ENCODE measurements around the gene GRWD1. TPM values are rescaled to one million over a fixed set of nuclear protein-coding genes. Genes with fewer than 3 reads are reported as not detected.

The GRWD1 gene
- 10 to 100 TPM; 32.4 to 36.0 TPM for total RNA-seq

GRCh38 chr19:48445606-48446481 is at the start of gene GRWD1:
Gene GRWD1 (plus strand): TSS chr19:48445983. CDS start chr19:48446006, 23 bp downstream.
- intact Hi-C loops (cut with micrococcal nuclease): loop anchor here (1.0 to 2.0 kb wide), 7 partner anchors 23 to 276 kb away; partner anchors contain the start of genes CYTH2, KDELR1, LIG1 and RPL18
- peak within 1 kb of the TSS; percentile 84 for H3K27ac Mint-ChIP-seq
- CTCF ChIA-PET: interaction anchor here (1.5 kb wide), 2 partner anchors 55 to 95 kb away, joined by 3 to 7 read pairs; partner anchors contain the start of gene KDELR1
- peak; percentile 97 for DNase-seq
- H3K4me1 Mint-ChIP-seq (ENCODE audit: low read depth): peaks cover 35% of the 10 kb centered on the region
- no peaks in the 10 kb centered on the region for H3K9me3 Mint-ChIP-seq
- H3K27me3 Mint-ChIP-seq (ENCODE audit: low read depth): peaks cover 18% of the 10 kb centered on the region
- H3K4me3 Mint-ChIP-seq: peak within 1 kb of the TSS; percentile 90
- peaks cover 33% of the 10 kb centered on the region for H3K36me3 Mint-ChIP-seq (ENCODE audit: low read depth)

- H3K27me3 Mint-ChIP-seq (ENCODE audit: low read depth): peaks cover 45% of the 10 kb centered on the region
- H3K27ac Mint-ChIP-seq: no peak overlapping the region
- CTCF ChIA-PET: no interaction called here
- intact Hi-C loops (cut with micrococcal nuclease): loop anchor here (5.0 kb wide), 1 partner anchor 96 kb away; no protein-coding TSS in a partner anchor
- H3K4me3 Mint-ChIP-seq: no peak overlapping the region
- H3K4me1 Mint-ChIP-seq (ENCODE audit: low read depth): peaks cover 45% of the 10 kb centered on the region
- DNase-seq: no peak
- H3K9me3 Mint-ChIP-seq: peaks cover 5% of the 10 kb centered on the region
- H3K36me3 Mint-ChIP-seq (ENCODE audit: low read depth): no peaks in the 10 kb centered on the region
These were observed 49.6 kb upstream of the GRWD1 start for GRCh38 chr19:48396016-48396823.

GRCh38 chr19:48396824-48397176 is 49.0 kb upstream of the GRWD1 start:
- no peak overlapping the region for H3K4me3 Mint-ChIP-seq
- H3K27ac Mint-ChIP-seq: no peak overlapping the region
- no peaks in the 10 kb centered on the region for H3K36me3 Mint-ChIP-seq (ENCODE audit: low read depth)
- peaks cover 45% of the 10 kb centered on the region for H3K27me3 Mint-ChIP-seq (ENCODE audit: low read depth)
- no peak for DNase-seq
- CTCF ChIA-PET: no interaction called here
- H3K4me1 Mint-ChIP-seq (ENCODE audit: low read depth): peaks cover 43% of the 10 kb centered on the region
- peaks cover 5% of the 10 kb centered on the region for H3K9me3 Mint-ChIP-seq
- intact Hi-C loops (cut with micrococcal nuclease): loop anchor here (5.0 kb wide), 1 partner anchor 96 kb away; no protein-coding TSS in a partner anchor

DNA sequence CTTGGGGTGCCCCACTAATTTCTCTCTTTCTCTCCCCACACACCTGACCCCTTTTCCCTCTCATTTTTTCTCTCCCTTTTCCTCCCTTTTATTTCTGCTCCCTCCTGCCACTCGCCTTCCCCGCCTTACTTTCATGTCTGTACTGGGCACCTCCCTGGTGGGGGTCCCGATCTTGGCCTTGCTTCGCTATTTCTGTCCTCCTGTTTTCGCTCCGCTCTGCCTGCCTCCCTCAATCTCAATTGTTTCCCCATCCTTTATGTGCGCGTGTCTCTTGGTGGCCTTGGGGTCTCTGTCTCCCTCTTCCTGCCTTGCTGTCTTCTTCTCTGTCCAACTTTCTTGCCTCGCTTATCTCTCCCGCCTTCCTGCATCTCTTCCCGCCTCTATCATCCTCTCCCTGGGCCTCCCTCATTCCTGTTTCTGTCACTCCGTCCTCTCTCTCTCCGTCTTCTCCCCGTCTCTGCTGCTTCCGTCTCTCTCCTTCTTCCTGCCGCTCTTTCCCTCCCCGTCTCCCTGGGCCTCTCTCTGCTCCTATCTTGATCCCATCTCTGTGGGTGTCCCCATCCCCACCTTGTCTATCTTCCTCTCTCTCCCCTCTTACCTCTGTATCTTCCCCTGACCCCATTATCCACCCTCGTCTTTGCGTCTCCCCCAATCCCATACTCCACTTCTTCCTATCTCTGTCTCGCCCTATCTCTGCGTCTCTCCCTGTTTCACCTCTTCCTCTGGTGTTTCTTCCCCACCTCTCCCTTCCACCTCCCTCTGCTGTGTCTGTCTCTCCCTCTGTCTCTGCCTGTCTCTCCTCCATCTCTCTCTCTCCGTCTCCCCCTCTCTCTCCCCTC is 48.3 kb upstream of the GRWD1 start:
- Mint-ChIP-seq H3K27ac (peak overlapping the region; percentile 42), H3K4me1 (ENCODE audit: low read depth) (peaks cover 41% of the 10 kb centered on the region)

DNA sequence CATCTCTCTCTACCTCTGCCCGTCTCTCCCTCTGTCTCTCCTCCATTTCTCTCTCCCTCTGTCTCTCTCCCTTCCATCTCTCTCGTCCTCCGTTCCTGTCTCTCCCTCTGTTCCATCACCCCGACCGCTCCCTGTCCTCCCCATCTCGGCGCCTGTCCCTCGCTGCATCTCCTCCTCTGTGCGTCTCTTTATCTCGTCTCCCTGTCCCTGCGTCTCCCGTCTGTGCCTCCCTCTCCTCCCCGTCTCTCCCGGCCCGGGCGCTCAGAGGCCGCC is 47.7 kb upstream of the GRWD1 start:
- H3K27me3 Mint-ChIP-seq (ENCODE audit: low read depth): peaks cover 42% of the 10 kb centered on the region
- H3K9me3 Mint-ChIP-seq: peaks cover 5% of the 10 kb centered on the region
- H3K4me3 Mint-ChIP-seq: peak overlapping the region; percentile 82
- DNase-seq: no peak
- H3K27ac Mint-ChIP-seq: peak overlapping the region; percentile 42
- H3K4me1 Mint-ChIP-seq (ENCODE audit: low read depth): peaks cover 38% of the 10 kb centered on the region
- intact Hi-C loops (cut with micrococcal nuclease): loop anchor here (1.0 to 5.0 kb wide), 3 partner anchors 71 to 239 kb away; partner anchors contain the start of genes CYTH2 and DBP
- no peaks in the 10 kb centered on the region for H3K36me3 Mint-ChIP-seq (ENCODE audit: low read depth)
- CTCF ChIA-PET: no interaction called here

More for the DNA sequence above, 48.3 kb upstream of the GRWD1 start:
- DNase-seq: no peak
- Mint-ChIP-seq H3K36me3 (ENCODE audit: low read depth) (no peaks in the 10 kb centered on the region), H3K4me3 (peak overlapping the region; percentile 82), H3K9me3 (peaks cover 5% of the 10 kb centered on the region), H3K27me3 (ENCODE audit: low read depth) (peaks cover 45% of the 10 kb centered on the region)
- CTCF ChIA-PET: no interaction called here
- intact Hi-C loops (cut with micrococcal nuclease): loop anchor here (1.0 to 5.0 kb wide), 3 partner anchors 71 to 240 kb away; partner anchors contain the start of genes CYTH2 and DBP

DNA sequence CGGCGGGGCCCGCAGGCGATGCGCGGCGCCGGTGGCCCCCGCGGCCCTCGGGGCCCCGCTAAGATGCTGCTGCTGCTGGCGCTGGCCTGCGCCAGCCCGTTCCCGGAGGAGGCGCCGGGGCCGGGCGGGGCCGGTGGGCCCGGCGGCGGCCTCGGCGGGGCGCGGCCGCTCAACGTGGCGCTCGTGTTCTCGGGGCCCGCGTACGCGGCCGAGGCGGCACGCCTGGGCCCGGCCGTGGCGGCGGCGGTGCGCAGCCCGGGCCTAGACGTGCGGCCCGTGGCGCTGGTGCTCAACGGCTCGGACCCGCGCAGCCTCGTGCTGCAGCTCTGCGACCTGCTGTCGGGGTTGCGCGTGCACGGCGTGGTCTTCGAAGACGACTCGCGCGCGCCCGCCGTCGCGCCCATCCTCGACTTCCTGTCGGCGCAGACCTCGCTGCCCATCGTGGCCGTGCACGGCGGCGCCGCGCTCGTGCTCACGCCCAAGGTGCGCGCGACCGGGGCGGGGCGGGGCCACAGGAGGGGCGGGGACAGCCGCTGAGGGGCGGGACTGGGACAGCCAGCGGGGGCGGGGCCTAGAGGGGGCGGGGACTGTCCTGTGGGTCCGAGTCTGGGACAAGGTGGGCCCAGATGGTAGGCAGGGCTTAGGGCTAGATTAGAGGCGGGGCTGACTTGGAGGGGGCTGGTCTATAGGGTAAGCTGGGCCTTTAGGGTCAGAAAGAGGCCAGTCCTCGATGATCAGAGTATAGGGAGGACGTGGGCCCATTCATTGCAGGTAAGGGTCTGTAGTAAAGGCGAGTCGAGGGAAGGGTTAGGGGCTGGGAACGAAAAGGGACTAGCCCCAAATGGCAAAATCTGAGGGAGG is 47.2 kb upstream of the GRWD1 start:
- peak; percentile 86 for DNase-seq
- peaks cover 5% of the 10 kb centered on the region for H3K9me3 Mint-ChIP-seq
- intact Hi-C loops (cut with micrococcal nuclease): loop anchor here (1.0 to 5.0 kb wide), 3 partner anchors 70 to 239 kb away; partner anchors contain the start of genes CYTH2 and DBP
- CTCF ChIA-PET: no interaction called here
- no peak overlapping the region for H3K27ac Mint-ChIP-seq
- peaks cover 41% of the 10 kb centered on the region for H3K4me1 Mint-ChIP-seq (ENCODE audit: low read depth)
- H3K27me3 Mint-ChIP-seq (ENCODE audit: low read depth): peaks cover 41% of the 10 kb centered on the region
- H3K36me3 Mint-ChIP-seq (ENCODE audit: low read depth): no peaks in the 10 kb centered on the region
- H3K4me3 Mint-ChIP-seq: peak overlapping the region; percentile 48

- intact Hi-C loops (cut with micrococcal nuclease): no loop called here
- CTCF ChIA-PET: interaction anchor here (0.6 to 2.7 kb wide), 2 partner anchors 9 to 107 kb away, joined by 3 to 13 read pairs; partner anchors contain the start of gene KDELR1
- H3K36me3 Mint-ChIP-seq (ENCODE audit: low read depth): no peaks in the 10 kb centered on the region
- H3K4me3 Mint-ChIP-seq: no peak overlapping the region
- peaks cover 29% of the 10 kb centered on the region for H3K27me3 Mint-ChIP-seq (ENCODE audit: low read depth)
- no peak overlapping the region for H3K27ac Mint-ChIP-seq
- H3K9me3 Mint-ChIP-seq: peaks cover 5% of the 10 kb centered on the region
- peak; percentile 33 for DNase-seq
- H3K4me1 Mint-ChIP-seq (ENCODE audit: low read depth): peaks cover 30% of the 10 kb centered on the region
These were observed 45.6 kb upstream of the GRWD1 start for GRCh38 chr19:48400018-48400742.

- no peak overlapping the region for H3K4me3 Mint-ChIP-seq
- no peak for DNase-seq
These were observed 44.5 kb upstream of the GRWD1 start for GRCh38 chr19:48401287-48401686.

GRCh38 chr19:48403606-48404005 is 42.2 kb upstream of the GRWD1 start:
- CTCF ChIA-PET: interaction anchor here (2.3 kb wide), 1 partner anchor 12 kb away, joined by 9 read pairs; the partner anchor contains the start of gene KDELR1
- no peaks in the 10 kb centered on the region for H3K36me3 Mint-ChIP-seq (ENCODE audit: low read depth)
- peak; percentile 72 for DNase-seq
- peaks cover 5% of the 10 kb centered on the region for H3K9me3 Mint-ChIP-seq
- intact Hi-C loops (cut with micrococcal nuclease): no loop called here
- peaks cover 11% of the 10 kb centered on the region for H3K4me1 Mint-ChIP-seq (ENCODE audit: low read depth)
- peaks cover 5% of the 10 kb centered on the region for H3K27me3 Mint-ChIP-seq (ENCODE audit: low read depth)
- no peak overlapping the region for H3K4me3 Mint-ChIP-seq
- H3K27ac Mint-ChIP-seq: no peak overlapping the region

More at GRCh38 chr19:48401287-48401686, 44.5 kb upstream of the GRWD1 start:
- no peaks in the 10 kb centered on the region for H3K36me3 Mint-ChIP-seq (ENCODE audit: low read depth)
- peaks cover 22% of the 10 kb centered on the region for H3K4me1 Mint-ChIP-seq (ENCODE audit: low read depth)
- peaks cover 20% of the 10 kb centered on the region for H3K27me3 Mint-ChIP-seq (ENCODE audit: low read depth)
- H3K27ac Mint-ChIP-seq: no peak overlapping the region
- intact Hi-C loops (cut with micrococcal nuclease): no loop called here
- CTCF ChIA-PET: interaction anchor here (2.7 kb wide), 1 partner anchor 10 kb away, joined by 13 read pairs; the partner anchor contains the start of gene KDELR1
- H3K9me3 Mint-ChIP-seq: peaks cover 5% of the 10 kb centered on the region

- no peaks in the 10 kb centered on the region for H3K36me3 Mint-ChIP-seq (ENCODE audit: low read depth)
- intact Hi-C loops (cut with micrococcal nuclease): no loop called here
- CTCF ChIA-PET: interaction anchor here (0.6 to 2.4 kb wide), 4 partner anchors 11 to 36 kb away, joined by 3 to 13 read pairs (median 6); partner anchors contain the start of gene KDELR1
These were observed 40.6 kb upstream of the GRWD1 start for GRCh38 chr19:48405010-48405659.

More at GRCh38 chr19:48405010-48405659, 40.6 kb upstream of the GRWD1 start:
- no peak overlapping the region for H3K27ac Mint-ChIP-seq
- DNase-seq: no peak
- H3K4me3 Mint-ChIP-seq: no peak overlapping the region
- peaks cover 3% of the 10 kb centered on the region for H3K27me3 Mint-ChIP-seq (ENCODE audit: low read depth)
- no peaks in the 10 kb centered on the region for H3K9me3 Mint-ChIP-seq
- peaks cover 2% of the 10 kb centered on the region for H3K4me1 Mint-ChIP-seq (ENCODE audit: low read depth)
